Measurements from ENCODE around the gene ADCYAP1R1.

Gene ADCYAP1R1

DNA sequence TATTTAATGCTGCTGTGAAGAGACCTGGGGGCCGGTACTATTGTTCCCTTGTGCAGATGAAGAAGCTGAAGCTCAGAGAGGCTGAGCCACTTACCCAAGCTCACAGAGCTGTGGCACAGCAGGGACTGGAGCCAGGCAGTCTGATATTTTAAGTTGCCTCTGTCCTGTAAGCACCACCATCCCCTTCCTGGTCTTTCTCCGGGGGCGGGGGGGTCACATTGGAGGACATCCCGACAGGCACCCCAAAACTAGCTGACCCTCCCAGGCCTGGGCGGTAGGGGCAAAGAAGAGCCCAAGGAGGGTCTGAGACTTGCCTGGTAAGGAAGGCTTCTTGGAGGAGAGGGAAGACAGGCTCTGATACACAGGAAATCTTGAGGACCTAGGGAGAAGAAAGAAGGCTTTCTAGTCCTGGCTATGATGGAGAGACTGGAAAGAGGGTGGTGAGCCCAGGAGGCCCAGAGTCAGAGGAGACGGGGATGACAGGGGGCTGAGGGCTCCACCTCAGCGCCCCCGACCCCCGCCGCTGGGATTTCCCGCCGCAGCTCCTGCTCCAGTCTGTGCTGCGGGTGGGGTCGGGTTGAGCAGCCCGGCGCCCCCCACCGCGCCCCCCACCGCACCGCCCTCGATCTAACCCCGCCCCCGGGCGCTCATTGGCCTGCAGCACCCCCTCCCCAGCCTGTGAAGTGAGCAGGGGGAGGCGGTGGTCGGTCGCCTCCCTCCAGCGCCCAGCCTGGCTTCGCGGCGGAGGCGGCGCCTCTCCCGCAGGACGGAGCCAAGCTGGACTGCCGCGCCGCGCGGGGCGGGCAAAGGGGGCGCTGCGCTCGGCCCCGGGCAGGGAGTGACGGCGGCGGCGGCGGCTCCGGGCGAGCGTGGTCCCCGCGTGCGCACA, at the start of gene ADCYAP1R1:
Gene ADCYAP1R1, plus strand, starts transcription at position 711 of the 889 bp plus-strand sequence. CDS start 10,957 bp downstream, outside the sequence.
- H3K27ac ChIP-seq, result no peak within 1 kb of the TSS
- DNase-seq, result no peak
- intact Hi-C loops (cut with DNase I; ENCODE audit: low total_unique reads), result no loop called here
- H3K27me3 ChIP-seq, result peaks cover 0 to 54% of the 10 kb centered on the region in 2 donors
- H3K4me1 ChIP-seq, result peaks cover 0 to 16% (median 13%) of the 10 kb centered on the region in 4 donors
- H3K4me3 ChIP-seq, result peak within 1 kb of the TSS; percentile 1 to 37
- no peaks in the 10 kb centered on the region for H3K9me3 ChIP-seq
- TF ChIP-seq, protein P1, sequence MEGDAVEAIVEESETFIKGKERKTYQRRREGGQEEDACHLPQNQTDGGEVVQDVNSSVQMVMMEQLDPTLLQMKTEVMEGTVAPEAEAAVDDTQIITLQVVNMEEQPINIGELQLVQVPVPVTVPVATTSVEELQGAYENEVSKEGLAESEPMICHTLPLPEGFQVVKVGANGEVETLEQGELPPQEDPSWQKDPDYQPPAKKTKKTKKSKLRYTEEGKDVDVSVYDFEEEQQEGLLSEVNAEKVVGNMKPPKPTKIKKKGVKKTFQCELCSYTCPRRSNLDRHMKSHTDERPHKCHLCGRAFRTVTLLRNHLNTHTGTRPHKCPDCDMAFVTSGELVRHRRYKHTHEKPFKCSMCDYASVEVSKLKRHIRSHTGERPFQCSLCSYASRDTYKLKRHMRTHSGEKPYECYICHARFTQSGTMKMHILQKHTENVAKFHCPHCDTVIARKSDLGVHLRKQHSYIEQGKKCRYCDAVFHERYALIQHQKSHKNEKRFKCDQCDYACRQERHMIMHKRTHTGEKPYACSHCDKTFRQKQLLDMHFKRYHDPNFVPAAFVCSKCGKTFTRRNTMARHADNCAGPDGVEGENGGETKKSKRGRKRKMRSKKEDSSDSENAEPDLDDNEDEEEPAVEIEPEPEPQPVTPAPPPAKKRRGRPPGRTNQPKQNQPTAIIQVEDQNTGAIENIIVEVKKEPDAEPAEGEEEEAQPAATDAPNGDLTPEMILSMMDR (IDR thresholded peaks at IDR 0.05), result no peak
- no peaks in the 10 kb centered on the region for H3K36me3 ChIP-seq

DNA sequence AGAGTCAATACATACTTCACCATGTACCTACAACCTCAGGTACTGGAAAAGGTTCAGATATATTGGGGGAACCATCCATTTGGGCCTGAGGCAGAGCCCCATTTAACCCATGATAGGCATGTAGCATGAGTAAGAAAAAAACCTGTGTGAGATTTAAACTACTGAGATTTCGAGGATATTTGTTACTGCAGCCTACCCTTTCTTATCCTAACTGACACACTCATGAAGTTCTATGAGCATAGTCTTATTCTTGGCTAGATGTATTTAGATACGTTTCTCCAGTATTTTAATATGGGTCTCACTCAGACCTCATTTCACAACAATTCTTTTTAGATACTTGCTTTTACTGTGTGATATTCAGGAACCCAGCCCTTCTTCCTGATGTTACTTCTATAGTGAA, 49.0 kb upstream of the ADCYAP1R1 start:
- no peaks in the 10 kb centered on the region for H3K4me1 ChIP-seq
- H3K4me3 ChIP-seq, result no peak overlapping the region
- peaks cover 0 to 16% of the 10 kb centered on the region in 2 donors for H3K27me3 ChIP-seq
- no peak for DNase-seq
- no peaks in the 10 kb centered on the region for H3K36me3 ChIP-seq
- TF ChIP-seq, protein P1 (IDR thresholded peaks at IDR 0.05), result no peak
- intact Hi-C loops (cut with DNase I; ENCODE audit: low total_unique reads), result no loop called here
- peaks cover 0 to 3% (median 0%) of the 10 kb centered on the region in 3 donors for H3K9me3 ChIP-seq
- H3K27ac ChIP-seq, result no peak overlapping the region

DNA sequence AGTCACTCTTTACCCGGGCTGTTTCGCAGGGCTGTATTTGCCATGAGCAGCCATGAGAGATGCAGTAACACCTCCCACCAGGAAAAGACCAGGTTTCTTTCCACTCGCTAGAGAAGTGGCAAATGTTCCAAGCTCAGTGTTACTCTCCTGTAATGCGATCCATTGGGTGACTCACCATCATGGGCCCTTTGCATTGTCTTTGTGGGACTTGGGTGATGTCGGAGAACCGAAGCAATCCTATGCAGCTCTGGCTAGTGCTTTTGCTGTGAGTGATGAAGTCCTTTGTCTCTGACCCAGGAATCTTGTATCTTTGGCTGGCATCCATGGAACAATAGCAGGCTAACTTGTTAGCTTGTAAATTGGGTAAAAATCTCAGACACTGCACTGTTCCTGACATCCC, 48.4 kb upstream of the ADCYAP1R1 start:
- Histone ChIP-seq H3K9me3 (peaks cover 0 to 3% (median 0%) of the 10 kb centered on the region in 3 donors), H3K36me3 (no peaks in the 10 kb centered on the region), H3K27ac (no peak overlapping the region), H3K27me3 (peaks cover 0 to 16% of the 10 kb centered on the region in 2 donors), H3K4me1 (no peaks in the 10 kb centered on the region), H3K4me3 (no peak overlapping the region)
- no peak for DNase-seq
- TF ChIP-seq, protein P1 (IDR thresholded peaks at IDR 0.05), result no peak
- intact Hi-C loops (cut with DNase I; ENCODE audit: low total_unique reads), result no loop called here

DNA sequence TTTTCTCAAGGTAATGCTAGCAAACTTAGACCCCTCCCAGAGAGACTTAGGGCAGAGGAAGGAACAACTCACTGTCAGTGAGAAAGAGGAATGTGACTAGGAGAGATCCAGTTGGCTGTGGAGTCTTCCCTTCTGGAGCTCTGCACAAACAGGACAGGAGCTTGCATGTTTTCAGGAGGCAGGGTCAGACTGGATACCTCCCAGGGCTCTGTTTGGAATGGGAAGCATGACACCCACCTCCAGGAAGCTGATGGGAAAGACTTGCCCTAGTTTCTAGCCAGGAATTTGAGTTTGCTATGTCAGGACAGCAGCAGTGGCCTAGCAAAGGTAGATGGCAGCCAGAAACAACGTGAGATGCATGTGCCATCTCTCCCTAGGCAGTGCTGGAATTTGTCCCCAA, 47.7 kb upstream of the ADCYAP1R1 start:
- Histone ChIP-seq H3K27ac (no peak overlapping the region), H3K4me1 (no peaks in the 10 kb centered on the region), H3K36me3 (no peaks in the 10 kb centered on the region), H3K27me3 (peaks cover 0 to 16% of the 10 kb centered on the region in 2 donors), H3K9me3 (peaks cover 0 to 3% (median 0%) of the 10 kb centered on the region in 3 donors), H3K4me3 (no peak overlapping the region)
- TF ChIP-seq, protein P1 (IDR thresholded peaks at IDR 0.05), result no peak
- intact Hi-C loops (cut with DNase I; ENCODE audit: low total_unique reads), result no loop called here
- DNase-seq, result no peak

DNA sequence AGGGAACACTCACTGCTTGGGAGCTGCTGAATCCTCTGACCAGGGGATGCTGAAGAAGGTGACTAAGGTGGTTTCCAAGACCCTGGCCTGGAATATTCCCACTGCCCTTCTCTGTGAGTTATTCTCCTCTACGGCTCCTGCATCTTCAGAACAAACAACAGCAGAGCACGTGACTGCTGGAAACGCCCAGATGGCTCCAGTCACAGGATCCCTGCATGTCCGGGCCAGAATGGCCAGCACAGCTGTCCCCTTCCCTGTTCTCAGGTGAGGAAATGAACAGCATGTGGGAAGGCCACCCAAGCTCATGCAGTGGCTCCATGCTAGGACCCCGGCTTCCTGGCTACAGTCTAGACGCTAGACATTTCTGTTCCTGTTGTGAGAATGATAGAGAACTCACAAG, 45.3 kb upstream of the ADCYAP1R1 start:
- H3K27ac ChIP-seq, result no peak overlapping the region
- intact Hi-C loops (cut with DNase I; ENCODE audit: low total_unique reads), result no loop called here
- H3K36me3 ChIP-seq, result no peaks in the 10 kb centered on the region
- no peak overlapping the region for H3K4me3 ChIP-seq
- no peaks in the 10 kb centered on the region for H3K4me1 ChIP-seq
- DNase-seq, result no peak
- TF ChIP-seq, protein P1 (IDR thresholded peaks at IDR 0.05), result no peak
- H3K27me3 ChIP-seq, result peaks cover 0 to 16% of the 10 kb centered on the region in 2 donors
- H3K9me3 ChIP-seq, result peaks cover 0 to 3% (median 0%) of the 10 kb centered on the region in 3 donors

All from tibial artery (tissue), 4 donors.